Osteoblast (primary cell): ENCODE data around the gene SERPINF2. TPM values are rescaled to one million over a fixed set of nuclear protein-coding genes. Genes with fewer than 3 reads are reported as not detected.
"Not testable (repeated sequence)": the region's sequence is repeated elsewhere in the genome, so short reads cannot be mapped to it uniquely, and the experiment has no call there.

Experiments
- DNase-seq: peaks from one replicate; pipeline ENCODE4 v3.0.0; 2011; ENCODE audit warnings: low spot score, mixed read lengths; ENCODE audit not compliant: insufficient read length; ENCODE audit errors: missing footprints
- H2AFZ ChIP-seq: 2 replicates; pipeline ENCODE4 v1.6.0; 2011; ENCODE audit warnings: mild to moderate bottlenecking, low read length
- H3K27ac ChIP-seq: 2 replicates; pipeline ENCODE4 v1.5.1; 2011; ENCODE audit warnings: mild to moderate bottlenecking, low read depth, low read length, moderate library complexity
- H3K27me3 ChIP-seq: 2 replicates; pipeline ENCODE4 v1.6.0; 2012; ENCODE audit warnings: mild to moderate bottlenecking, control low read depth, inconsistent platforms, low read length, moderate library complexity; ENCODE audit not compliant: insufficient read depth
- H3K36me3 ChIP-seq: 2 replicates; pipeline ENCODE4 v1.5.1; 2011; ENCODE audit warnings: mild to moderate bottlenecking, low read length, control low read depth, moderate library complexity; ENCODE audit not compliant: insufficient read depth
- H3K4me1 ChIP-seq: 2 replicates; pipeline ENCODE4 v1.5.1; 2011; ENCODE audit warnings: mild to moderate bottlenecking, low read length, control low read depth, moderate library complexity; ENCODE audit not compliant: insufficient read depth
- H3K4me2 ChIP-seq: 2 replicates; pipeline ENCODE4 v1.6.0; 2011; ENCODE audit warnings: mild to moderate bottlenecking, low read length; ENCODE audit not compliant: insufficient read depth
- H3K4me3 ChIP-seq: fragments of 200-600 bp; sonication (generic); 3 replicates; pipeline ENCODE4 v1.5.1; 2012; ENCODE audit warnings: mild to moderate bottlenecking, low read length, inconsistent platforms; ENCODE audit not compliant: insufficient read depth
- H3K79me2 ChIP-seq: 2 replicates; pipeline ENCODE4 v1.6.0; 2012; ENCODE audit warnings: mild to moderate bottlenecking, low read length, control low read depth, inconsistent platforms; ENCODE audit not compliant: insufficient read depth
- H3K9me3 ChIP-seq: 2 replicates; pipeline ENCODE4 v1.5.1; 2011; ENCODE audit warnings: low read depth, low read length, control low read depth
- H4K20me1 ChIP-seq: 2 replicates; pipeline ENCODE4 v1.6.0; 2012; ENCODE audit warnings: mild to moderate bottlenecking, low read length, control low read depth; ENCODE audit not compliant: insufficient read depth
- CTCF ChIP-seq: IDR thresholded peaks from 2 replicates; pipeline ENCODE4 v1.5.1; 2011; ENCODE audit warnings: mild to moderate bottlenecking, low read depth, low read length, moderate library complexity; ENCODE audit errors: extremely low read depth
- total RNA-seq: library from RNA; depleted of rRNA; stranded (reverse); fragments of >200 nt; gene quantifications from 2 replicates; pipeline ENCODE4 v1.2.3, GENCODE V29; 2012

SERPINF2 gene
- total RNA-seq, 1 donor: under 0.01 TPM

GRCh38 chr17:1716912-1717695, 25.6 kb upstream of the SERPINF2 start:
- TF ChIP-seq CTCF: no peak
- H3K4me1 ChIP-seq: peaks cover 37% of the 10 kb centered on the region
- no peaks in the 10 kb centered on the region for H3K27me3 ChIP-seq
- peaks cover 36% of the 10 kb centered on the region for H3K79me2 ChIP-seq
- peak overlapping the region; percentile 77 for H3K4me3 ChIP-seq
- H3K27ac ChIP-seq: peak overlapping the region; percentile 98
- peak overlapping the region; percentile 66 for H2AFZ ChIP-seq
- H3K36me3 ChIP-seq: peaks cover 23% of the 10 kb centered on the region
- H3K9me3 ChIP-seq: no peaks in the 10 kb centered on the region
- peak; percentile 99 for DNase-seq
- peaks cover 31% of the 10 kb centered on the region for H4K20me1 ChIP-seq
- H3K4me2 ChIP-seq: peak overlapping the region; percentile 88

- Histone ChIP-seq H3K4me1 (peaks cover 27% of the 10 kb centered on the region), H3K4me2 (no peak overlapping the region), H3K79me2 (peaks cover 22% of the 10 kb centered on the region), H3K27ac (peak overlapping the region; percentile 98), H2AFZ (peak overlapping the region; percentile 35), H3K4me3 (no peak overlapping the region), H4K20me1 (peaks cover 16% of the 10 kb centered on the region), H3K9me3 (no peaks in the 10 kb centered on the region), H3K36me3 (peaks cover 8% of the 10 kb centered on the region), H3K27me3 (no peaks in the 10 kb centered on the region)
- no peak for TF ChIP-seq CTCF
- peak; percentile 51 for DNase-seq
Observed at GRCh38 chr17:1718362-1719165, 24.1 kb upstream of the SERPINF2 start.

GRCh38 chr17:1720856-1721386, 21.8 kb upstream of the SERPINF2 start:
- TF ChIP-seq CTCF: peak; percentile 98
- peaks cover 17% of the 10 kb centered on the region for H3K79me2 ChIP-seq
- no peaks in the 10 kb centered on the region for H3K27me3 ChIP-seq
- peaks cover 26% of the 10 kb centered on the region for H3K4me1 ChIP-seq
- peaks cover 7% of the 10 kb centered on the region for H4K20me1 ChIP-seq
- H2AFZ ChIP-seq: peak overlapping the region; percentile 27
- H3K9me3 ChIP-seq: no peaks in the 10 kb centered on the region
- H3K4me2 ChIP-seq: peak overlapping the region; percentile 62
- H3K36me3 ChIP-seq: no peaks in the 10 kb centered on the region
- H3K4me3 ChIP-seq: peak overlapping the region; percentile 22
- peak; percentile 93 for DNase-seq
- H3K27ac ChIP-seq: no peak overlapping the region

GRCh38 chr17:1722022-1722421, 20.6 kb upstream of the SERPINF2 start:
- H3K9me3 ChIP-seq, H3K4me2 ChIP-seq, H2AFZ ChIP-seq, H3K36me3 ChIP-seq, H3K27ac ChIP-seq, H4K20me1 ChIP-seq, H3K27me3 ChIP-seq, H3K4me3 ChIP-seq: not testable (repeated sequence)
- Histone ChIP-seq H3K4me1 (peaks cover 26% of the 10 kb centered on the region), H3K79me2 (peaks cover 28% of the 10 kb centered on the region)
- DNase-seq: peak; percentile 90
